GM08714 (cell line): ENCODE data around the gene NUP205.
A peak's percentile ranks its signal among the peaks of the same experiment; 100 is the strongest.
"Not testable (repeated sequence)": the region's sequence is repeated elsewhere in the genome, so short reads cannot be mapped to it uniquely, and the experiment has no call there.

Experiments
- H3K4me3 ChIP-seq: fragments of 200-500 bp; sonication (Bioruptor generic); 2 replicates; pipeline ENCODE4 v1.5.1; 2014; ENCODE audit warnings: mild to moderate bottlenecking, low read length, inconsistent platforms
- ZNF274 ChIP-seq: IDR thresholded peaks from 2 replicates; pipeline ENCODE4 v1.6.1; 2012; ENCODE audit warnings: mild to moderate bottlenecking, low read depth, low read length

Gene NUP205

GRCh38 chr7:135661311-135662122 is 103.8 kb downstream of the NUP205 start:
- peak overlapping the region; percentile 19; the same call in 1 of the 2 replicates for H3K4me3 ChIP-seq
- no peak for TF ChIP-seq ZNF274

- TF ChIP-seq ZNF274 = no peak
- H3K4me3 ChIP-seq = peak overlapping the region; percentile 19; the same call in 1 of the 2 replicates
These were observed 104.3 kb downstream of the NUP205 start for GRCh38 chr7:135662123-135662372.

GRCh38 chr7:135662373-135663114 is 104.8 kb downstream of the NUP205 start, which contains the start of gene STMP1:
Gene STMP1 (plus strand): TSS chr7:135662514.
- H3K4me3 ChIP-seq = peak within 1 kb of the TSS; percentile 80
- no peak for TF ChIP-seq ZNF274

GRCh38 chr7:135664046-135664589 is 106.4 kb downstream of the NUP205 start:
- no peak overlapping the region for H3K4me3 ChIP-seq
- no peak for TF ChIP-seq ZNF274

- no peak overlapping the region for H3K4me3 ChIP-seq
- TF ChIP-seq ZNF274 = no peak
These were observed 107.3 kb downstream of the NUP205 start for GRCh38 chr7:135665042-135665441.

GRCh38 chr7:135666156-135666555 is 108.4 kb downstream of the NUP205 start:
- TF ChIP-seq ZNF274 = no peak

GRCh38 chr7:135666846-135667245 is 109.1 kb downstream of the NUP205 start:
- TF ChIP-seq ZNF274 = no peak
- H3K4me3 ChIP-seq = no peak overlapping the region

More at GRCh38 chr7:135666156-135666555, 108.4 kb downstream of the NUP205 start:
- H3K4me3 ChIP-seq = no peak overlapping the region

GRCh38 chr7:135667626-135668025 is 109.9 kb downstream of the NUP205 start:
- H3K4me3 ChIP-seq = not testable (repeated sequence)

- H3K4me3 ChIP-seq = not testable (repeated sequence)
These were observed 111.2 kb downstream of the NUP205 start for GRCh38 chr7:135668852-135669395.

- no peak overlapping the region for H3K4me3 ChIP-seq
- no peak for TF ChIP-seq ZNF274
These were observed 112.1 kb downstream of the NUP205 start for GRCh38 chr7:135669774-135670173.

- no peak for TF ChIP-seq ZNF274
- no peak overlapping the region for H3K4me3 ChIP-seq
These were observed 112.5 kb downstream of the NUP205 start for GRCh38 chr7:135670179-135670578.

GRCh38 chr7:135672560-135673359 is 115.0 kb downstream of the NUP205 start:
- TF ChIP-seq ZNF274 = no peak
- no peak overlapping the region for H3K4me3 ChIP-seq

GRCh38 chr7:135673360-135673706 is 115.6 kb downstream of the NUP205 start:
- TF ChIP-seq ZNF274 = no peak
- H3K4me3 ChIP-seq = no peak overlapping the region
